ENCODE measurements around the gene SSTR1. TPM values are rescaled to one million over a fixed set of nuclear protein-coding genes. Genes with fewer than 3 reads are reported as not detected.
"Not testable (repeated sequence)": the region's sequence is repeated elsewhere in the genome, so short reads cannot be mapped to it uniquely, and the experiment has no call there.

Gene SSTR1
- total RNA-seq, 1 donor from 2014 or later, result 0.21 TPM

DNA sequence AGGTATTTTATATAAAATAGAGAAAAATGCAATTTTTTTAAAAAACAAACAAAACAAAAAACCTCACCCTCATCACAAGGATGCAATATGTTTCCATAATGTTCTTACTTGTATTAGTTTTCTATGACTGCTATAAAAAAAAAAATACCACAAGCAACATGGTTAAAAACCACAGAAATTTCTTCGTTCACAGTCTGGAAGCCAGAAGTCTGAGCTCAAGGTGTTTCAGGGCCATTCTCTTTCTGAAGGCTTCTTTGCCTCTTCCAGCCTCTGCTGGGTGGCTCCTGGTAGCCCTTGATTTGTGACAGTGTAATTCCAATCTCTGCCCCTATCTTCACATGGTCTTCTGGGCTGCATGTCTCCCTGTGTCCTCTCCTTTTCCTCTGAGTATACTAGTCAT is 21.5 kb upstream of the SSTR1 start:
- no peak for DNase-seq (ENCODE audit: low spot score)
- peaks cover 6% of the 10 kb centered on the region for H3K27me3 Mint-ChIP-seq (ENCODE audit: unreplicated experiment)
- peaks cover 56% of the 10 kb centered on the region for H3K4me1 Mint-ChIP-seq (ENCODE audit: unreplicated experiment)
- no peaks in the 10 kb centered on the region for H3K9me3 Mint-ChIP-seq (ENCODE audit: unreplicated experiment)
- TF ChIP-seq, protein P1, sequence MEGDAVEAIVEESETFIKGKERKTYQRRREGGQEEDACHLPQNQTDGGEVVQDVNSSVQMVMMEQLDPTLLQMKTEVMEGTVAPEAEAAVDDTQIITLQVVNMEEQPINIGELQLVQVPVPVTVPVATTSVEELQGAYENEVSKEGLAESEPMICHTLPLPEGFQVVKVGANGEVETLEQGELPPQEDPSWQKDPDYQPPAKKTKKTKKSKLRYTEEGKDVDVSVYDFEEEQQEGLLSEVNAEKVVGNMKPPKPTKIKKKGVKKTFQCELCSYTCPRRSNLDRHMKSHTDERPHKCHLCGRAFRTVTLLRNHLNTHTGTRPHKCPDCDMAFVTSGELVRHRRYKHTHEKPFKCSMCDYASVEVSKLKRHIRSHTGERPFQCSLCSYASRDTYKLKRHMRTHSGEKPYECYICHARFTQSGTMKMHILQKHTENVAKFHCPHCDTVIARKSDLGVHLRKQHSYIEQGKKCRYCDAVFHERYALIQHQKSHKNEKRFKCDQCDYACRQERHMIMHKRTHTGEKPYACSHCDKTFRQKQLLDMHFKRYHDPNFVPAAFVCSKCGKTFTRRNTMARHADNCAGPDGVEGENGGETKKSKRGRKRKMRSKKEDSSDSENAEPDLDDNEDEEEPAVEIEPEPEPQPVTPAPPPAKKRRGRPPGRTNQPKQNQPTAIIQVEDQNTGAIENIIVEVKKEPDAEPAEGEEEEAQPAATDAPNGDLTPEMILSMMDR (IDR thresholded peaks at IDR 0.05; ENCODE audit: unreplicated experiment), result no peak
- H3K36me3 Mint-ChIP-seq (ENCODE audit: low read depth, unreplicated experiment), result no peaks in the 10 kb centered on the region
- H3K27ac Mint-ChIP-seq (ENCODE audit: unreplicated experiment), result peak overlapping the region; percentile 84
- H3K4me3 Mint-ChIP-seq (ENCODE audit: unreplicated experiment), result no peak overlapping the region

DNA sequence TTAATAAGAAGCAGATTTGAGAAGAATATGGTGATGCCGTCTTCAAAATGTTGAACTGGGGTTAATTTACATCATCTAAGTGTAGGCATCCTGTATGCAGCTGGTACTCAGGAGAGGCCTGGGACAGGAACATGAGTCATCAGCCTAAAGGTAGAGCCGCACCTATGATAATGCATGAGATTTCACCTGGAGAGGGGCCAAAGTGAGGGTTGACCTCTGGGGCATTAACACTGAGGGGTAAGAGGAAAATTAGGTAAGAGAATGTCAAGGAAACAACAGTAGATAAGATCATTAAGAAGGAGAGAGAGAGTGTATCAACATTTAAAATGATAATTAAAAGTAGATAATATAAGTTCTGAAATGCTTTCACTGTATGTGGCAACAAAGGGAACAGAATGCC is 20.2 kb upstream of the SSTR1 start:
- no peak for DNase-seq (ENCODE audit: low spot score)
- peaks cover 68% of the 10 kb centered on the region for H3K4me1 Mint-ChIP-seq (ENCODE audit: unreplicated experiment)
- no peak overlapping the region for H3K27ac Mint-ChIP-seq (ENCODE audit: unreplicated experiment)
- TF ChIP-seq, protein P1 (IDR thresholded peaks at IDR 0.05; ENCODE audit: unreplicated experiment), result no peak
- H3K9me3 Mint-ChIP-seq (ENCODE audit: unreplicated experiment), result no peaks in the 10 kb centered on the region
- H3K27me3 Mint-ChIP-seq (ENCODE audit: unreplicated experiment), result peaks cover 13% of the 10 kb centered on the region
- no peaks in the 10 kb centered on the region for H3K36me3 Mint-ChIP-seq (ENCODE audit: low read depth, unreplicated experiment)
- no peak overlapping the region for H3K4me3 Mint-ChIP-seq (ENCODE audit: unreplicated experiment)

DNA sequence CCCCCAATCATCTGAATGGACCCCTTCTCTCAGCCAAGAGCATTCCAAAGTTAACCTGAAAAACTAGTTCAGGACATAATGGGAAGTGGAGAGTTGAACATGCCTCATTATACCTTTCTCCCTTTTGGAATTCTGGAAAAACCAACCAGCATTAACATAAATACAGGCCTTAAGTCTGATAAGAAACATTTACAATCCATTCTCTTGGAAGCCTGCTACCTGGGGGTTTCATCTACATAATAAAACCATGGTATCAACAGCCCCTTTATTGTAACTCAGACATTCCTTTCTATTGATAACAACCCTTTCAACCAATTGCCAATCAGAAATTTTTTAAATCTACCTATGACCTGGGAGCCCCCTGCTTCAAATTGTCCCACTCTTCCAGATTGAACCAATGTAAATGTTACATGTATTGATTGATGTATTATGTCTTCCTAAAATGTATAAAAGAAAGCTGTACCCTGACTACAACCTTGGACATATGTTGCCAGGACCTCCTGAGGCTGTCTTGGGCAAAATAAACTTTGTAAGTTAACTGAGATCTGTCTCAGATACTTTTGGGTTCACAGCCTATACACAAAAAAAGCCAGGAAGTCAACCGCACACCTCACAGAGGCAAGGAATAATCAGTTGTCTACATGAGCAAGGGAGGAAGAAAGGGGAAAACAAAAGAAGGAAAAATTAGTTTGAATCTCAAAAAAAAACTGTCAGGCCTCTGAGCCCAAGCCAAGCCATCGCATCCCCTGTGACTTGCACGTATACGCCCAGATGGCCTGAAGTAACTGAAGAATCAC is 17.6 kb upstream of the SSTR1 start:
- Mint-ChIP-seq H3K9me3 (ENCODE audit: unreplicated experiment) (no peaks in the 10 kb centered on the region), H3K36me3 (ENCODE audit: low read depth, unreplicated experiment) (peaks cover 6% of the 10 kb centered on the region), H3K4me3 (ENCODE audit: unreplicated experiment) (no peak overlapping the region), H3K4me1 (ENCODE audit: unreplicated experiment) (peaks cover 74% of the 10 kb centered on the region), H3K27ac (ENCODE audit: unreplicated experiment) (no peak overlapping the region), H3K27me3 (ENCODE audit: unreplicated experiment) (peaks cover 13% of the 10 kb centered on the region)
- no peak for DNase-seq (ENCODE audit: low spot score)
- TF ChIP-seq, protein P1 (IDR thresholded peaks at IDR 0.05; ENCODE audit: unreplicated experiment), result no peak

DNA sequence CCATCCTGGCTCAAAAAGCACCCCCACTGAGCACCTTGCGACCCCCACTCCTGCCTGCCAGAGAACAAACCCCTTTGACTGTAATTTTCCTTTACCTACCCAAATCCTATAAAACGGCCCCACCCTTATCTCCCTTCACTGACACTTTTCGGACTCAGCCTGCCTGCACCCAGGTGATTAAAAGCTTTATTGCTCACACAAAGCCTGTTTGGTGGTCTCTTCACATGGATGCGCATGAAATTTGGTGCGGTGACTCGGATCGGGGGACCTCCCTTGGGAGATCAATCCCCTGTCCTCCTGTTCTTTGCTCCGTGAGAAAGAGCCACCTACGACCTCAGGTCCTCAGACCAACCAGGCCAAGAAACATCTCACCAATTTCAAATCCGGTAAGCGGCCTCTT is 16.9 kb upstream of the SSTR1 start:
- H3K9me3 Mint-ChIP-seq (ENCODE audit: unreplicated experiment); H3K36me3 Mint-ChIP-seq (ENCODE audit: low read depth, unreplicated experiment); DNase-seq (ENCODE audit: low spot score); H3K27ac Mint-ChIP-seq (ENCODE audit: unreplicated experiment): not testable (repeated sequence)
- Mint-ChIP-seq H3K27me3 (ENCODE audit: unreplicated experiment) (peaks cover 13% of the 10 kb centered on the region), H3K4me1 (ENCODE audit: unreplicated experiment) (peaks cover 73% of the 10 kb centered on the region), H3K4me3 (ENCODE audit: unreplicated experiment) (peak overlapping the region; percentile 80)

DNA sequence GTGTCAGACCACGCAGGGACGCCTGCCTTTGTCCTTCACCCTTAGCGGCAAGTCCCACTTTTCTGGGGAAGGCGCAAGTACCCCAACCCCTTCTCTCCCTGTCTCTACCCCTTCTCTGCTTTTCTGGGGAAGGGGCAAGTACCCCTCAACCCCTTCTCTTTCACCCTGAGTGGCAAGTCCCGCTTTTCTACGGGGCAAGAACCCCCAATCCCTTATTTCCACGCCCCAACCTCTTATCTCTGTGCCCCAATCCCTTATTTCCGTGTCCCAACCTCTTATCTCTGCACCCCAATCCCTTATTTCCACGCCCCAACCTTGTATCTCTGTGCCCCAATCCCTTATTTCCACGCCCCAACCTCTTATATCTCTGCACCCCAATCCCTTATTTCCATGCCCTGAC is 16.2 kb upstream of the SSTR1 start:
- peaks cover 15% of the 10 kb centered on the region for H3K27me3 Mint-ChIP-seq (ENCODE audit: unreplicated experiment)
- not testable (repeated sequence) for H3K9me3 Mint-ChIP-seq (ENCODE audit: unreplicated experiment); DNase-seq (ENCODE audit: low spot score); H3K36me3 Mint-ChIP-seq (ENCODE audit: low read depth, unreplicated experiment)
- H3K4me3 Mint-ChIP-seq (ENCODE audit: unreplicated experiment), result peak overlapping the region; percentile 78
- peak overlapping the region; percentile 37 for H3K27ac Mint-ChIP-seq (ENCODE audit: unreplicated experiment)
- H3K4me1 Mint-ChIP-seq (ENCODE audit: unreplicated experiment), result peaks cover 67% of the 10 kb centered on the region

DNA sequence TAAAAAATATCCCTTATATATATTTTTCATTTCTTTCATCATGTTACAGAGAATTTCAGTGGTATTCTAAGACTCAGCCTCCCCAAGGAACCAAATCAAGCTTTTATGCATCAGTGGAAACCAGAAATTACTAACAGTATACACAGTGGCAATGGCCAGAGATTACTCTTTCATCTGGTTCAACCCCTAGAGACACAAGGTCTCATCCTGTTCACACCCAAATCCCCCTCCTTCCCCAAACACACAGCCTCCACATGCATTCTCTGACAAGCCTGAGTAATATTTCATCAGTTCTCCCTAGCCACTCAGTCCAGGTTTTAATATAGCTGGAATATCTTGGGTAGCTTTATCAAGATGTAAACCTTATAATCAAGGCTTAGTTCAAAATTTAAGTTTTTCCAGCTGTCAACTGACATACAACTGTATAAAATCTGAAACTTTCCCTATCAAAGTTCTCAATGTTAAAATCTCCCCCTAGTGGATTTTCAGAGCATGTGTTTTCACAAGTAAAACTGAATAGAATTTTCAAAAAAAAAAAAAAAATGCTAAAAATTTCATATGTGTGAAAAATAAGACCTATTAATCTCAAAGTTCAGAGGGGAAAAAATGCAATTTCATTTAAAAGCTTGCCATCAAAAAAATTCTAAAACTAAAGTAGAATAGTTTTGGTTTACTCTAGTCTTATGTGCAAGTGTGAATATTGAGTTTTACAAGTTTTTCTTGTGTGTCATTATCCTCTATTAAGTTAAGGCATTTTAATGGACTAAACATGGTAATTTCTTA is 10.5 kb upstream of the SSTR1 start:
- TF ChIP-seq, protein P1 (IDR thresholded peaks at IDR 0.05; ENCODE audit: unreplicated experiment), result peak; percentile 93
- Mint-ChIP-seq H3K9me3 (ENCODE audit: unreplicated experiment) (no peaks in the 10 kb centered on the region), H3K36me3 (ENCODE audit: low read depth, unreplicated experiment) (peaks cover 6% of the 10 kb centered on the region), H3K27me3 (ENCODE audit: unreplicated experiment) (peaks cover 11% of the 10 kb centered on the region), H3K27ac (ENCODE audit: unreplicated experiment) (no peak overlapping the region), H3K4me3 (ENCODE audit: unreplicated experiment) (no peak overlapping the region), H3K4me1 (ENCODE audit: unreplicated experiment) (peaks cover 31% of the 10 kb centered on the region)
- no peak for DNase-seq (ENCODE audit: low spot score)
